Measurements from ENCODE around the gene DPY30.
A peak's percentile ranks its signal among the peaks of the same experiment; 100 is the strongest.
"Not testable (repeated sequence)": the region's sequence is repeated elsewhere in the genome, so short reads cannot be mapped to it uniquely, and the experiment has no call there.

Gene DPY30

DNA sequence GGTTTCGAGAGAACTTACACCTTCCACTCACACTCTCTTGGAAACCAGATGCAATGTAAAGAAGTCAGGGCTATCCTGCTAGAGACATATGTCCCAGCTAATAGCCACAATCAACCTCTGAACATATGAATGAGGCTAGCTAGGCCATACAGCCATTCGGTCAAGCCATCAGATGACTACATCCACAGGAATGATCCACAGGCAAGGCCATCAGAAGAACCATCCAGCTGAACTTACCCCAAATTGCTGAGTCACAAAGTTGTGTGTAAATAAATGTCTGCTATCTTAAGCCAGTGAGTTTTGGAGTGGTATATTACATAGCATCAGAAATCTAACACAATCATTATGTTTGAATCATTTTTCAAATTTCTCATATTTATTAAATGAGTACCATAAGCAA lies 18.5 kb upstream of the DPY30 start:
- DNase-seq = no peak
- no peaks in the 10 kb centered on the region for H3K9me3 ChIP-seq (ENCODE audit: control insufficient read depth, low read length)
- H3K4me1 ChIP-seq (ENCODE audit: control insufficient read depth, insufficient read depth, low read length, poor library complexity, severe bottlenecking) = peaks cover 3% of the 10 kb centered on the region
- H3K36me3 ChIP-seq (ENCODE audit: control insufficient read depth, insufficient read depth, low read length) = no peaks in the 10 kb centered on the region
- H3K27ac ChIP-seq (ENCODE audit: insufficient read depth, low read length, poor library complexity, severe bottlenecking) = no peak overlapping the region
- no peaks in the 10 kb centered on the region for H3K27me3 ChIP-seq (replicated peaks; ENCODE audit: control insufficient read depth, insufficient read depth, low read length, poor library complexity, severe bottlenecking)
- H3K4me3 ChIP-seq (ENCODE audit: insufficient read depth, low read depth, low read length, poor library complexity, severe bottlenecking) = no peak overlapping the region

DNA sequence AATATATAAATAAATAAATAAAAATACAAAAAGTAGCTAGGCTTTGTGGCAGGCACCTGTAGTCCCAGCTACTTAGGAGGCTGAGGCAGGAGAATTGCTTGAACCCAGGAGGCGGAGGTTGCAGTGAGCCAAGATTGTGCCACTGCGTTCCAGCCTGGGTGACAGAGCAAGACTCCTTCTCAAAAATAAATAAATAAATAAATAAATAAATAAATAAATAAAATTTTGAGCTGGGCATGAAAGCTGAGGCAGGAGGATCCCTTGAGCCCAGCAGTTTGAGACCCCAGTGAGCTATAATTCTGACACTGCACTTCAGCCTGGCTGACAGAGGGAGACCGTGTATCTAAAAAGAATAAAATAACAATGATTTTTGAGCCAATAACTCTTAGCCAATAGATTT lies 15.0 kb upstream of the DPY30 start:
- not testable (repeated sequence) for H3K27ac ChIP-seq (ENCODE audit: insufficient read depth, low read length, poor library complexity, severe bottlenecking); DNase-seq; H3K4me3 ChIP-seq (ENCODE audit: insufficient read depth, low read depth, low read length, poor library complexity, severe bottlenecking); H3K27me3 ChIP-seq (replicated peaks; ENCODE audit: control insufficient read depth, insufficient read depth, low read length, poor library complexity, severe bottlenecking); H3K9me3 ChIP-seq (ENCODE audit: control insufficient read depth, low read length); H3K4me1 ChIP-seq (ENCODE audit: control insufficient read depth, insufficient read depth, low read length, poor library complexity, severe bottlenecking); H3K36me3 ChIP-seq (ENCODE audit: control insufficient read depth, insufficient read depth, low read length)

DNA sequence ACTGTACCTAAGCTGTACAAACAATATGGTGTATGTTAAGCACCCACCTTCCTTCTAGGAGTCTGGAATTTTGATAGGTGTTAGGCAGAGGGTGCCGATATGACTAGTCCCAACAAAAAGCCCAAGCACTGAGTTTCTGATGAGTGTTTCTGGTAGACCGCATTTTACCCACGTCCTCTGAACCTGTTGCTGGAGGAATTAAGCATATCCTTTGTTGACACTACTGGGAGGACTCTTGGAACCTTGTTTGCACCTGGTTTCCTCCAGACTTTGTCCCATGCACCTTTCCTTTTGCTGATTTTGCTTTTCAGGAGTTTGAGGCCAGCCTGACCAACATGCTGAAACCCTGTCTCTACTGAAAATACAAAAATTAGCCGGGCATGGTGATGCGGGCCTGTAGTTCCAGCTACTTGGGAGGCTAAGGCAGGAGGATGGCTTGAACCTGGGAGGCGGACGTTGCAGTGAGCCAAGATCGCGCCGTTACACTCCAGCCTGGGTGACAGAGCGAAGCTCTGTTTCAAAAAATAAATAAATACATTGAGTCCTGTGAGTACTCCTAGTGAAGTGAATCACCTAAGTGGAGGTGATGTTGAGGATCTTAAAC lies 12.3 kb upstream of the DPY30 start:
- Histone ChIP-seq H3K27me3 (replicated peaks; ENCODE audit: control insufficient read depth, insufficient read depth, low read length, poor library complexity, severe bottlenecking) (no peaks in the 10 kb centered on the region), H3K9me3 (ENCODE audit: control insufficient read depth, low read length) (no peaks in the 10 kb centered on the region), H3K4me1 (ENCODE audit: control insufficient read depth, insufficient read depth, low read length, poor library complexity, severe bottlenecking) (no peaks in the 10 kb centered on the region), H3K27ac (ENCODE audit: insufficient read depth, low read length, poor library complexity, severe bottlenecking) (no peak overlapping the region), H3K4me3 (ENCODE audit: insufficient read depth, low read depth, low read length, poor library complexity, severe bottlenecking) (no peak overlapping the region), H3K36me3 (ENCODE audit: control insufficient read depth, insufficient read depth, low read length) (no peaks in the 10 kb centered on the region)
- no peak for DNase-seq

DNA sequence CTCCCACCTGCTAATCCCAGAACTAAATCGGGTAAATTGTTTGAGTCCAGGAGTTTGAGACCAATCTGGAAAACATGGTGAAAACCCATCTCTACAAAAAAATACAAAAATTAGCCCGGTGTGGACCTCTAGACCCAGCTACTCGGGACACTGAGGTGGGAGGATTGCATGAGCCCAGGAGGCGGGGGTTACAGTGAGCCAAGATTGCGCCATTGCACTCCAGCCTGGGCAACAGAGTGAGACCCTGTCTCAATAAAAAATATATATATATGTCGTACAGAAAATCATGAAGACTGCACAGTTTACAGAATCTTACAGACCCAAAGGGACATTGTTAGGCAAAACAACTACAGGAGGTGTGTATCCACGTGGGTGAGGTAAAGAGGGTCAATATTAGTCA lies 4.0 kb upstream of the DPY30 start:
- no peak for DNase-seq
- Histone ChIP-seq H3K4me1 (ENCODE audit: control insufficient read depth, insufficient read depth, low read length, poor library complexity, severe bottlenecking) (no peaks in the 10 kb centered on the region), H3K4me3 (ENCODE audit: insufficient read depth, low read depth, low read length, poor library complexity, severe bottlenecking) (no peak overlapping the region), H3K9me3 (ENCODE audit: control insufficient read depth, low read length) (no peaks in the 10 kb centered on the region), H3K27ac (ENCODE audit: insufficient read depth, low read length, poor library complexity, severe bottlenecking) (no peak overlapping the region), H3K27me3 (replicated peaks; ENCODE audit: control insufficient read depth, insufficient read depth, low read length, poor library complexity, severe bottlenecking) (no peaks in the 10 kb centered on the region), H3K36me3 (ENCODE audit: control insufficient read depth, insufficient read depth, low read length) (no peaks in the 10 kb centered on the region)

DNA sequence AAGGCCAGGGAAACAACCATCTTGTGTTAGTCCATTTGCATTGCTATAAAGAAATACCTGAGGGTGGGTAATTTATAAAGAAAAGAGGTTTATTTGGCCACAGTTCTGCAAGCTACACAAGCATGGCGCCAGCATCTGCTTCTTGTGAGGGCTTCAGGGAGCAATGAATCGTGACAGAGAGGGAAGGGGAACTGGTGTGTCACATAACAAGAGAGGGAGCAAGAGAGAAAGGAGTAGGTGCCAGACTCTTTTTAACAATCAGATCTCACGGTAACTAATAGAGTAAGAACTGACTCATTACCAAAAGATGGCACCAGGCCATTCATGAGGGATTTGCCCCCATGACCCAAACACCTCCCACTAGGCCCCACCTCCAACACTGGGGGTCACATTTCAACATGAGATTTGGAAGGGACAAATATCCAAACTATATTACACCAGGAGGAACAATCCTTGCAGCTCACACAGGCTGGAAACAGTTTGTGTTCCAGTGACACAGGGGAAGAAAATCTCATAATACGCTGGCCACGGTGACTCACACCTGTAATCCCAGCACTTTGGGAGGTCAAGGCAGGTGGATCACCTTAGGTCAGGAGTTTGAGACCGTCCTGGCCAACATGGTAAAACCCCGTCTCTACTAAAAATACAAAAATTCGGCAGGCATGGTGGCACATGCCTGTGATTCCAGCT lies 5.3 kb downstream of the DPY30 start:
- H3K27ac ChIP-seq (ENCODE audit: insufficient read depth, low read length, poor library complexity, severe bottlenecking); H3K36me3 ChIP-seq (ENCODE audit: control insufficient read depth, insufficient read depth, low read length); DNase-seq; H3K9me3 ChIP-seq (ENCODE audit: control insufficient read depth, low read length); H3K4me3 ChIP-seq (ENCODE audit: insufficient read depth, low read depth, low read length, poor library complexity, severe bottlenecking); H3K4me1 ChIP-seq (ENCODE audit: control insufficient read depth, insufficient read depth, low read length, poor library complexity, severe bottlenecking); H3K27me3 ChIP-seq (replicated peaks; ENCODE audit: control insufficient read depth, insufficient read depth, low read length, poor library complexity, severe bottlenecking): not testable (repeated sequence)

DNA sequence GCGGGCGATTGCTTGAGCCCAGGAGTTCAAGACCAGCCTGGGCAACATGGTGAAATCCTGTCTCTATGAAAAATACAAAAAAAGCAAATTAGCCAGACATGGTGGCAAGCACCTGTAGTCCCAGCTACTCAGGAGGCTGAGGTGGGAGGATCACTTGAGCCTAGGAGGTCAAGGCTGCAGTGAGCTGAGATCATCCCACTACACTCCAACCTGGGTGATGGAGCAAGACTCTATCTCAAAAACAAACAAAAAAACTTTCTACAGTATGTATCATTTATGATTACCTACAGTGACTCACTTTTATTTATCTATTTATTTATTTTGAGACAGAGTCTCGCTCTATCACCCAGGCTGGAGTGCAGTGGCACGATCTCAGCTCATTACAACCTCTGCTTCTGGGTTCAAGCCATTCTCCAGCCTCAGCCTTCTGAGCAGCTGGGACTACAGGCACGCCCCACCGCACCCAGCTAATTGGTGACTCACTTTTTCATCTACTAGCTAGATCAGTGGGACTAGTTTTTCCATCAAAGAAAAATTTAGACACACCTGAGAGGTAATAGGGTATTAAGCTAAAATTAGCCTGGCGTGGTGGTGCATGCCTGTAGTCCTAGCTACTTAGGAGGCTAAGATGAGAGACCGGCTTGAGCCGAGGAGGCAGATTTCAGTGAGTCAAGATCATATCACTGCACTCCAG lies 20.7 kb downstream of the DPY30 start:
- H3K27ac ChIP-seq (ENCODE audit: insufficient read depth, low read length, poor library complexity, severe bottlenecking); H3K4me3 ChIP-seq (ENCODE audit: insufficient read depth, low read depth, low read length, poor library complexity, severe bottlenecking); H3K36me3 ChIP-seq (ENCODE audit: control insufficient read depth, insufficient read depth, low read length); H3K4me1 ChIP-seq (ENCODE audit: control insufficient read depth, insufficient read depth, low read length, poor library complexity, severe bottlenecking); DNase-seq; H3K27me3 ChIP-seq (replicated peaks; ENCODE audit: control insufficient read depth, insufficient read depth, low read length, poor library complexity, severe bottlenecking); H3K9me3 ChIP-seq (ENCODE audit: control insufficient read depth, low read length): not testable (repeated sequence)

DNA sequence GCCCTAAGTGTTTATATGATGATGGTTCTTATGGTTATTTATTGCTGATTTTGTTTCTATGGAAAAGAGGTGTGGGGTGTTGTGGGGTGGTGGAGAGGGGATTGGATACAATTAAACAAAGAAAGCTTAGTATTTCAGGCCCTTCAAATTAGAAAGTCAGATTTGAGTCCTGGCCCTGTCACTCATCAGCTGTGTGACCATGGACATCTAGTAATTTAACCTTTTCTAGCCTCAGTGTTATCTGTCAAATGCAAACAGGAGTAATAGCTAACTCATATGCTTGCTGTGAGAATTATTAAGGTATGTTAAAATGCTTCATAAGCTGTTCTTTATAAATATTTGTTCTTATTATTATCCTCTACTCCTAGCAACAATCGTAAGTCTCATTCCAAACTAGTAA lies 26.7 kb downstream of the DPY30 start:
- H3K36me3 ChIP-seq (ENCODE audit: control insufficient read depth, insufficient read depth, low read length) = no peaks in the 10 kb centered on the region
- H3K27me3 ChIP-seq (replicated peaks; ENCODE audit: control insufficient read depth, insufficient read depth, low read length, poor library complexity, severe bottlenecking) = no peaks in the 10 kb centered on the region
- H3K27ac ChIP-seq (ENCODE audit: insufficient read depth, low read length, poor library complexity, severe bottlenecking) = no peak overlapping the region
- H3K9me3 ChIP-seq (ENCODE audit: control insufficient read depth, low read length) = no peaks in the 10 kb centered on the region
- H3K4me1 ChIP-seq (ENCODE audit: control insufficient read depth, insufficient read depth, low read length, poor library complexity, severe bottlenecking) = peaks cover 6% of the 10 kb centered on the region
- H3K4me3 ChIP-seq (ENCODE audit: insufficient read depth, low read depth, low read length, poor library complexity, severe bottlenecking) = no peak overlapping the region
- DNase-seq = no peak

DNA sequence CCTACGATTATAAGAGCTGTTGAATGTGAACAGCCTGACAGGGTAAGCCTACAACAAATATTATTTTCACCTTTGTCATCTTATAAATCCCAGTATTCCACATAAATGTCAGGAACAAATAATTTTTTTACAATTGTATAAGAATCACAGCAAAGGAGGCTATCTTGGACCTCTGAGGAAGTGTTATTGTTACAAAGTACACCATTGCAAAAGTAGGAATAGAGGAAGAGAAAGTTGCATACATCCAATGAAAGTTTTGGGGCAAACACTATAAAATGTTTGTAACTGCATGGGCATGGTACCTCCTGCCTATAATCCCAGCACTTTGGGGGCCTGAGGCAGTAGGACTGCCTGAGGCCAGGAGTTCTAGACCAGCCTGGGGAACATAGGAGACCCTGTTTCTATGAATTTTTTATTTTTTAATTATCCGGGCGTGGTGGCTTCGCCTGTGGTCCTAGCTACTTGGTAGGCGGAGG lies 28.1 kb downstream of the DPY30 start:
- Histone ChIP-seq H3K27ac (ENCODE audit: insufficient read depth, low read length, poor library complexity, severe bottlenecking) (peak overlapping the region; percentile 84), H3K4me3 (ENCODE audit: insufficient read depth, low read depth, low read length, poor library complexity, severe bottlenecking) (peak overlapping the region; percentile 79), H3K27me3 (replicated peaks; ENCODE audit: control insufficient read depth, insufficient read depth, low read length, poor library complexity, severe bottlenecking) (no peaks in the 10 kb centered on the region), H3K9me3 (ENCODE audit: control insufficient read depth, low read length) (no peaks in the 10 kb centered on the region), H3K4me1 (ENCODE audit: control insufficient read depth, insufficient read depth, low read length, poor library complexity, severe bottlenecking) (peaks cover 6% of the 10 kb centered on the region), H3K36me3 (ENCODE audit: control insufficient read depth, insufficient read depth, low read length) (no peaks in the 10 kb centered on the region)
- no peak for DNase-seq

DNA sequence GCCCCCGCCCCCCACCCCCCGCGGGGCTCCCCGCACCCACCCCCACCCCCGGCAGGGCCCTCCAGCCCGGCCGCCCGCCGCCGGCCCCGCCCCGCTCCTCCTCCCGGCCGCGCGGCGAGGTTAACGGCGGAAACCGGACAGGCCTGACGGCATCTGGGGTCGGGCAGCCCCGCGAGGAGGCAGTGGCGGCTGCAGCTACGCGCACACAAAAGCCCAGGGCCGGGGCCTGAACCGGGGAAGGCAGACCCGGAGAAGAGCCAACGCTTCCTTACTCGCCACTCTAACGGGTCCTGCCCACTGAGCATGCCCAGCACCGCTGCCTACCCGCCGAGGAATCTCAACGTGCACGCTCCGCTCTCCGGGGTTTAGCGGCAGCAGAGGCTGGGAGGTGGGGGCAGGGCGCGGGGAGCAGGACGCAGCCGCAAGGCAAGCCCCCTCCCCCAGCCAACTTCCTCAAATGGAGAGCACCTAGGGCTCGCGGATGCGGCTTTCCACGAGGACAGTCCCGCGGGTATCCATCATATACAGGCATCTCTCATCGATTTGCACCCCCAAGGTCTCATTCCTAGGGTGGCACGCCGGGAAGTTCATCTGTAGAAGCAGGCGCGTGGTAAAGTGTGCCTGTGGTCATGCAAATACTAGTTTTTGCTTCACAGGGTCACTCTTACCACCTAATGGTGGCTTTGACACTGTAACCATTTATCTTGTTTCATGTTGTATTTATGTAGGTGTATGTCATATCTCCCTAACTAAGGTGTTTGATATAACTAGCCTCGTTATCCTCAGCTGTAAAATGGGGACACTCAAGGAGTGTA lies 28.7 kb downstream of the DPY30 start, which contains the start of gene MEMO1:
Gene MEMO1, minus strand, starts transcription at position 339 of the 815 bp plus-strand sequence. CDS start 761 bp downstream, outside the sequence.
- peak; percentile 72 to 82 (median 80) for DNase-seq
- Histone ChIP-seq H3K4me3 (ENCODE audit: insufficient read depth, low read depth, low read length, poor library complexity, severe bottlenecking) (peak within 1 kb of the TSS; percentile 80), H3K36me3 (ENCODE audit: control insufficient read depth, insufficient read depth, low read length) (no peaks in the 10 kb centered on the region), H3K27ac (ENCODE audit: insufficient read depth, low read length, poor library complexity, severe bottlenecking) (peak within 1 kb of the TSS; percentile 84), H3K9me3 (ENCODE audit: control insufficient read depth, low read length) (no peaks in the 10 kb centered on the region), H3K27me3 (replicated peaks; ENCODE audit: control insufficient read depth, insufficient read depth, low read length, poor library complexity, severe bottlenecking) (no peaks in the 10 kb centered on the region), H3K4me1 (ENCODE audit: control insufficient read depth, insufficient read depth, low read length, poor library complexity, severe bottlenecking) (peaks cover 6% of the 10 kb centered on the region)

All from effector memory CD4-positive, alpha-beta T cell (primary cell).